IMR-90 (cell line): ENCODE data around the gene ADAMTS17. TPM values are rescaled to one million over a fixed set of nuclear protein-coding genes. Genes with fewer than 3 reads are reported as not detected.

ENCODE experiments used
- ATAC-seq: fragments of 200-7000 bp; cut with Tn5 transposase; 2 replicates; pipeline ENCODE4 v1.9.1; 2020; ENCODE audit warnings: low read depth, mild to moderate bottlenecking, moderate library complexity
- BruUV-seq: library from RNA; stranded (reverse); fragments of 400-500 nt; replicated peaks from 2 replicates; lab custom pipeline; 2021; lab: Mats Ljungman, UMichigan
- CTCF ChIA-PET: fragments of 300-600 bp; formaldehyde crosslinking; extraction: SDS; loops from one replicate; lab custom pipeline; 2021; ENCODE audit warnings: antibody characterized with exemption; lab: Yijun Ruan, JAX
- POLR2A ChIA-PET: fragments of 300-600 bp; sonication (Branson Sonifier 250); formaldehyde crosslinking; loops from one replicate; lab custom pipeline; 2022; ENCODE audit warnings: antibody characterized with exemption; ENCODE audit not compliant: unreplicated experiment; lab: Charles Lee
- DNase-seq: peaks from one replicate; pipeline ENCODE4 v3.0.0; 2013
- H2AFZ ChIP-seq: replicated peaks from 2 replicates; pipeline ENCODE3; 2013; ENCODE audit warnings: low read length, mild to moderate bottlenecking; ENCODE audit not compliant: poor library complexity
- H2AK5ac ChIP-seq: 2 replicates; pipeline ENCODE4 v1.6.1; 2013; ENCODE audit warnings: low read depth, low read length, inconsistent platforms
- H2AK9ac ChIP-seq: replicated peaks from 2 replicates; pipeline ENCODE3; 2013; ENCODE audit warnings: mild to moderate bottlenecking, low read depth, low read length, moderate library complexity; ENCODE audit not compliant: poor library complexity
- H2BK120ac ChIP-seq: 2 replicates; pipeline ENCODE4 v1.6.1; 2013; ENCODE audit warnings: low read depth, low read length, inconsistent platforms
- H2BK15ac ChIP-seq: 3 replicates; pipeline ENCODE4 v1.6.1; 2013; ENCODE audit warnings: low read depth, low read length, inconsistent platforms
- H2BK20ac ChIP-seq: 2 replicates; pipeline ENCODE4 v1.6.1; 2013; ENCODE audit warnings: low read depth, mild to moderate bottlenecking, inconsistent platforms, low read length, moderate library complexity
- H2BK5ac ChIP-seq: 2 replicates; pipeline ENCODE4 v1.6.1; 2013; ENCODE audit warnings: mild to moderate bottlenecking, low read depth, low read length, inconsistent platforms; ENCODE audit not compliant: poor library complexity, severe bottlenecking
- H3K14ac ChIP-seq: replicated peaks from 2 replicates; pipeline ENCODE4 v1.6.1; 2013; ENCODE audit warnings: low read depth, low read length, inconsistent platforms
- H3K18ac ChIP-seq: 2 replicates; pipeline ENCODE4 v1.6.1; 2013; ENCODE audit warnings: low read depth, low read length, control low read depth
- H3K23ac ChIP-seq: 2 replicates; pipeline ENCODE4 v1.6.1; 2013; ENCODE audit warnings: low read depth, low read length, inconsistent platforms
- H3K27ac ChIP-seq: 2 replicates; pipeline ENCODE4 v1.5.1; 2013; ENCODE audit warnings: mild to moderate bottlenecking, control low read depth, low read length; ENCODE audit not compliant: insufficient read depth
- H3K27me3 ChIP-seq: 2 replicates; pipeline ENCODE4 v1.6.1; 2013; ENCODE audit warnings: low read length; ENCODE audit not compliant: control insufficient read depth, insufficient read depth
- H3K36me3 ChIP-seq: 2 replicates; pipeline ENCODE4 v1.6.1; 2013; ENCODE audit warnings: low read length, mixed read lengths; ENCODE audit not compliant: control insufficient read depth, insufficient read depth
- H3K4ac ChIP-seq: 2 replicates; pipeline ENCODE4 v1.6.1; 2013; ENCODE audit warnings: low read depth, low read length, inconsistent platforms
- H3K4me1 ChIP-seq: 2 replicates; pipeline ENCODE4 v1.6.1; 2013; ENCODE audit warnings: low read length, mixed read lengths; ENCODE audit not compliant: control insufficient read depth, insufficient read depth
- H3K4me2 ChIP-seq: 2 replicates; pipeline ENCODE4 v1.6.1; 2013; ENCODE audit warnings: low read depth, mild to moderate bottlenecking, control low read depth, low read length, moderate library complexity
- H3K4me3 ChIP-seq: 2 replicates; pipeline ENCODE4 v1.5.1; 2013; ENCODE audit warnings: low read depth, mild to moderate bottlenecking, control low read depth, low read length, moderate library complexity; ENCODE audit not compliant: insufficient read depth
- H3K56ac ChIP-seq: 2 replicates; pipeline ENCODE4 v1.6.1; 2013; ENCODE audit warnings: low read length, inconsistent platforms; ENCODE audit not compliant: insufficient read depth; ENCODE audit errors: extremely low read depth
- H3K79me1 ChIP-seq, 2 experiments: 2 replicates each; pipeline ENCODE4 v1.6.1; 2013; ENCODE audit warnings: low read length in 2 of 2, inconsistent platforms in 1 of 2, low read depth in 1 of 2
- H3K9ac ChIP-seq: 2 replicates; pipeline ENCODE4 v1.6.1; 2013; ENCODE audit warnings: low read depth, low read length, control low read depth
- H3K9me1 ChIP-seq: 2 replicates; pipeline ENCODE4 v1.6.1; 2013; ENCODE audit warnings: low read length, inconsistent platforms; ENCODE audit not compliant: insufficient read depth
- H3K9me3 ChIP-seq: 2 replicates; pipeline ENCODE4 v1.6.1; 2013; ENCODE audit warnings: low read length; ENCODE audit not compliant: control insufficient read depth, insufficient read depth
- H4K20me1 ChIP-seq: 2 replicates; pipeline ENCODE4 v1.6.1; 2013; ENCODE audit warnings: low read length, inconsistent platforms; ENCODE audit not compliant: insufficient read depth
- H4K5ac ChIP-seq: 2 replicates; pipeline ENCODE4 v1.6.1; 2013; ENCODE audit warnings: mild to moderate bottlenecking, low read depth, low read length, control low read depth
- H4K8ac ChIP-seq, 2 experiments: 2 replicates each; pipeline ENCODE4 v1.6.1; 2013; ENCODE audit warnings: low read depth in 2 of 2, low read length in 2 of 2, control low read depth in 1 of 2, inconsistent platforms in 1 of 2
- H4K91ac ChIP-seq: 2 replicates; pipeline ENCODE4 v1.6.1; 2013; ENCODE audit warnings: low read depth, low read length, inconsistent platforms; ENCODE audit not compliant: insufficient read depth
- BHLHE40 ChIP-seq: fragments of 150-350 bp; IDR thresholded peaks from 2 replicates; pipeline ENCODE4 v1.6.1; 2016; ENCODE audit warnings: mild to moderate bottlenecking, low read depth, low read length
- CHD1 ChIP-seq: IDR thresholded peaks from 2 replicates; pipeline ENCODE4 v1.6.1; 2012; ENCODE audit warnings: low read depth, low read length, improper control_type of control experiment
- NFE2L2 ChIP-seq: fragments of 150-350 bp; IDR thresholded peaks from 2 replicates; pipeline ENCODE4 v1.6.1; 2016; ENCODE audit warnings: low read depth, mild to moderate bottlenecking, low read length
- POLR2A ChIP-seq: IDR thresholded peaks from 2 replicates; pipeline ENCODE4 v1.6.1; 2012; ENCODE audit warnings: mild to moderate bottlenecking, low read depth, low read length
- RAD21 ChIP-seq: IDR thresholded peaks from 2 replicates; pipeline ENCODE4 v1.6.1; 2012; ENCODE audit warnings: low read length, improper control_type of control experiment
- RCOR1 ChIP-seq: IDR thresholded peaks from 2 replicates; pipeline ENCODE4 v1.6.1; 2012; ENCODE audit warnings: mild to moderate bottlenecking, low read length, improper control_type of control experiment; ENCODE audit not compliant: insufficient replicate concordance
- RFX5 ChIP-seq: IDR thresholded peaks from 2 replicates; pipeline ENCODE4 v1.8.0; 2012; ENCODE audit warnings: low read depth, mild to moderate bottlenecking, low read length, moderate library complexity
- SMC3 ChIP-seq: fragments of 150-350 bp; IDR thresholded peaks from 2 replicates; pipeline ENCODE4 v1.6.1; 2016; ENCODE audit warnings: low read depth, mild to moderate bottlenecking, antibody characterized with exemption, low read length, moderate library complexity
- WGBS, 2 experiments: methylation state at CpG; one replicate each; pipeline versions ENCODE4 v1.1.5 to v1.1.7; 2013; ENCODE audit warnings: missing lambda C conversion rate in 2 of 2; ENCODE audit not compliant: insufficient read length in 1 of 2; ENCODE audit errors: extremely low coverage in 2 of 2; 5-methylcytosine and 5-hydroxymethylcytosine counted together
- dilution Hi-C: fragments of 300-500 bp; cut with HindIII; formaldehyde crosslinking; loops from one replicate; pipeline ENCODE4 v1.14.3; 2018; ENCODE audit warnings: low sequenced_read_pairs; ENCODE audit not compliant: unreplicated experiment
- in situ Hi-C: fragments of 300-500 bp; cut with MboI; formaldehyde crosslinking; loops from 3 replicates; pipeline ENCODE4 v1.14.3; 2019; ENCODE audit warnings: low sequenced_read_pairs, inconsistent platforms, mixed read lengths
- intact Hi-C: fragments of 100-400 bp; cut with micrococcal nuclease; formaldehyde crosslinking; loops from 2 replicates; pipeline ENCODE4 v1.10.0; 2022
- polyA plus RNA-seq, 3 experiments: library from polyadenylated mRNA; depleted of rRNA; stranded (reverse); fragments of >200 nt; gene quantifications; 2 replicates each; pipeline ENCODE4 v1.2.3, GENCODE V29; 2012; ENCODE audit warnings: low replicate concordance in 1 of 3
- total RNA-seq: library from RNA; depleted of rRNA; stranded (reverse); fragments of >200 nt; gene quantifications from 2 replicates; pipeline ENCODE4 v1.2.3, GENCODE V29; 2012
- TF ChIP-seq, protein P1 (sequence below): fragments of 150-350 bp; IDR thresholded peaks from 2 replicates; pipeline ENCODE4 v1.6.1; 2017; ENCODE audit warnings: mild to moderate bottlenecking, antibody characterized with exemption, low read length, low read depth

Gene ADAMTS17
- total and polyA plus RNA-seq, 2 of the 4 experiments (the other 2 are of a cell fraction), result 0.03 TPM; not detected in 1

- no peaks in the 10 kb centered on the region for H3K36me3 ChIP-seq
- ChIA-PET CTCF (no interaction called here), POLR2A (no interaction called here)
- H4K20me1 ChIP-seq, result no peaks in the 10 kb centered on the region
- H4K5ac ChIP-seq, result no peak overlapping the region
- no peak overlapping the region for H3K27ac ChIP-seq
- no peak overlapping the region for H3K14ac ChIP-seq
- no peak overlapping the region for H2BK15ac ChIP-seq
- intact Hi-C loops (no loop called here), dilution Hi-C loops (no loop called here), in situ Hi-C loops (no loop called here)
- no peak overlapping the region for H3K23ac ChIP-seq
- no TSS peak for BruUV-seq
- no peak overlapping the region for H3K4me3 ChIP-seq
- DNase-seq (no peak), ATAC-seq (no peak)
- no peak overlapping the region for H3K56ac ChIP-seq
- no peak overlapping the region for H4K8ac ChIP-seq
- H3K4me1 ChIP-seq, result no peaks in the 10 kb centered on the region
- 26% methylated on average over 9 of the region's 25 CpGs; no CpG with 5 or more reads in 1 of the 2 experiments for WGBS, 2 experiments
- H2BK120ac ChIP-seq, result no peak overlapping the region
- no peak overlapping the region for H3K4me2 ChIP-seq
- H3K79me1 ChIP-seq, result no peaks in the 10 kb centered on the region
- H4K91ac ChIP-seq, result no peak overlapping the region
- H3K9me1 ChIP-seq, result no peaks in the 10 kb centered on the region
- H3K18ac ChIP-seq, result no peak overlapping the region
- TF ChIP-seq POLR2A, result no peak
- no peak for TF ChIP-seq RAD21
- TF ChIP-seq CHD1, result no peak
- TF ChIP-seq NFE2L2, result no peak
- TF ChIP-seq, protein P1, sequence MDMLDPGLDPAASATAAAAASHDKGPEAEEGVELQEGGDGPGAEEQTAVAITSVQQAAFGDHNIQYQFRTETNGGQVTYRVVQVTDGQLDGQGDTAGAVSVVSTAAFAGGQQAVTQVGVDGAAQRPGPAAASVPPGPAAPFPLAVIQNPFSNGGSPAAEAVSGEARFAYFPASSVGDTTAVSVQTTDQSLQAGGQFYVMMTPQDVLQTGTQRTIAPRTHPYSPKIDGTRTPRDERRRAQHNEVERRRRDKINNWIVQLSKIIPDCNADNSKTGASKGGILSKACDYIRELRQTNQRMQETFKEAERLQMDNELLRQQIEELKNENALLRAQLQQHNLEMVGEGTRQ, result no peak
- no peak for TF ChIP-seq RFX5
- TF ChIP-seq RCOR1, result no peak
- TF ChIP-seq SMC3, result no peak
- no peak for TF ChIP-seq BHLHE40
- no peak overlapping the region for H3K9ac ChIP-seq
- H2AK9ac ChIP-seq, result no peak overlapping the region
- no peak overlapping the region for H2AFZ ChIP-seq
- no peaks in the 10 kb centered on the region for H3K27me3 ChIP-seq
- no peak overlapping the region for H3K4ac ChIP-seq
- H2BK20ac ChIP-seq, result no peak overlapping the region
- no peak overlapping the region for H2BK5ac ChIP-seq
- H2AK5ac ChIP-seq, result no peak overlapping the region
- H3K9me3 ChIP-seq, result peaks cover 45% of the 10 kb centered on the region
These were observed 32.4 kb downstream of the ADAMTS17 start for GRCh38 chr15:100309109-100310040.
